Hepatocyte (in vitro differentiated cells): ENCODE results near the gene COX5A.

ENCODE experiments used
- EZH2phosphoT487 ChIP-seq: fragments of 200-600 bp; sonication (generic); IDR thresholded peaks from one replicate; pipeline ENCODE4 v1.6.1; 2018; ENCODE audit warnings: antibody characterized with exemption, mild to moderate bottlenecking, low read depth, moderate library complexity; ENCODE audit not compliant: unreplicated experiment, severe bottlenecking
- TF ChIP-seq, protein P1 (sequence below): fragments of 200-600 bp; sonication (generic); IDR thresholded peaks from 2 replicates; pipeline ENCODE4 v1.5.1; 2016; ENCODE audit warnings: antibody characterized with exemption, mild to moderate bottlenecking; ENCODE audit not compliant: poor library complexity

DNA sequence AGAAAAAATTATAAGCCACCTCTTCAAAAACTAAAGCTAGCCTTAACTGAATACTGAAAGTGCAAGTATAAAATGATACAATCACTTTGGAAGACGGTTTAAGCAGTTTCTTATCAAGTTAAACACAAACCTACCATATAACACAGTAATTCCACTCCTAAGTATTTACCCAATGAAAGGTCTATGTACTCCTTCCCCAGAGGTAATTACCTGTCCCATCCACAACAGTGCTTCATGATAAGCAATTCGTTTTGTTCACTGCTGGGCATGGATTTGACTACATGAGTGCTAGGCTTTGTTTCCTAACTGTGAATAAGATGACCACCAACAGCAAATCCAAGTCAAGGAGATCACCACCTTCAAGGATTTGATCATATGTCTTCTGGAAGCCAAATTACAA is 4.3 kb downstream of the COX5A start:
- TF ChIP-seq, protein P1, sequence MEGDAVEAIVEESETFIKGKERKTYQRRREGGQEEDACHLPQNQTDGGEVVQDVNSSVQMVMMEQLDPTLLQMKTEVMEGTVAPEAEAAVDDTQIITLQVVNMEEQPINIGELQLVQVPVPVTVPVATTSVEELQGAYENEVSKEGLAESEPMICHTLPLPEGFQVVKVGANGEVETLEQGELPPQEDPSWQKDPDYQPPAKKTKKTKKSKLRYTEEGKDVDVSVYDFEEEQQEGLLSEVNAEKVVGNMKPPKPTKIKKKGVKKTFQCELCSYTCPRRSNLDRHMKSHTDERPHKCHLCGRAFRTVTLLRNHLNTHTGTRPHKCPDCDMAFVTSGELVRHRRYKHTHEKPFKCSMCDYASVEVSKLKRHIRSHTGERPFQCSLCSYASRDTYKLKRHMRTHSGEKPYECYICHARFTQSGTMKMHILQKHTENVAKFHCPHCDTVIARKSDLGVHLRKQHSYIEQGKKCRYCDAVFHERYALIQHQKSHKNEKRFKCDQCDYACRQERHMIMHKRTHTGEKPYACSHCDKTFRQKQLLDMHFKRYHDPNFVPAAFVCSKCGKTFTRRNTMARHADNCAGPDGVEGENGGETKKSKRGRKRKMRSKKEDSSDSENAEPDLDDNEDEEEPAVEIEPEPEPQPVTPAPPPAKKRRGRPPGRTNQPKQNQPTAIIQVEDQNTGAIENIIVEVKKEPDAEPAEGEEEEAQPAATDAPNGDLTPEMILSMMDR: no peak
- TF ChIP-seq EZH2phosphoT487: no peak
